Right atrium auricular region (tissue), 2 donors: ENCODE results near the gene PGM5. TPM values are rescaled to one million over a fixed set of nuclear protein-coding genes. Genes with fewer than 3 reads are reported as not detected.
A peak's percentile ranks its signal among the peaks of the same experiment; 100 is the strongest.
"Not testable (repeated sequence)": the region's sequence is repeated elsewhere in the genome, so short reads cannot be mapped to it uniquely, and the experiment has no call there.

ENCODE experiments used
- DNase-seq: peaks from one replicate; pipeline ENCODE4 v3.0.0-alpha.2; 2019; ENCODE audit warnings: low spot score
- H3K27ac ChIP-seq, 2 donors: fragments of 200-600 bp; sonication (generic); 1 replicate in 1 of 2; 2 replicates in 1 of 2; pipeline ENCODE4 v1.5.1; 2016 to 2019
- H3K27me3 ChIP-seq, 2 donors: fragments of 200-600 bp; sonication (generic); one replicate each; pipeline versions ENCODE4 v1.5.1 to v1.6.0; 2017 to 2019
- H3K36me3 ChIP-seq: fragments of 200-600 bp; sonication (generic); one replicate; pipeline ENCODE4 v1.5.1; 2016
- H3K4me1 ChIP-seq, 2 donors: fragments of 200-600 bp; sonication (generic); one replicate each; pipeline versions ENCODE4 v1.5.1 to v1.6.0; 2017 to 2019
- H3K4me3 ChIP-seq, 2 donors: fragments of 200-600 bp; sonication (generic); 1 replicate in 1 of 2; 2 replicates in 1 of 2; pipeline ENCODE4 v1.5.1; 2017 to 2019; ENCODE audit warnings: mild to moderate bottlenecking in 1 of 2, moderate library complexity in 1 of 2
- H3K9me3 ChIP-seq, 2 donors: fragments of 200-600 bp; sonication (generic); one replicate each; pipeline ENCODE4 v1.5.1; 2019
- total RNA-seq, 2 donors: library from RNA; depleted of rRNA; stranded (reverse); fragments of >200 nt; gene quantifications; one replicate each; pipeline ENCODE4 v1.1.0, GENCODE V29; 2016
- TF ChIP-seq, protein P1 (sequence below), 2 donors: fragments of 200-600 bp; sonication (generic); IDR thresholded peaks; one replicate each; pipeline ENCODE4 v1.5.1; 2019; ENCODE audit warnings: antibody characterized with exemption in 2 of 2

The PGM5 gene
- total RNA-seq, 2 donors from 2014 or later: 274 to 281 TPM

DNA sequence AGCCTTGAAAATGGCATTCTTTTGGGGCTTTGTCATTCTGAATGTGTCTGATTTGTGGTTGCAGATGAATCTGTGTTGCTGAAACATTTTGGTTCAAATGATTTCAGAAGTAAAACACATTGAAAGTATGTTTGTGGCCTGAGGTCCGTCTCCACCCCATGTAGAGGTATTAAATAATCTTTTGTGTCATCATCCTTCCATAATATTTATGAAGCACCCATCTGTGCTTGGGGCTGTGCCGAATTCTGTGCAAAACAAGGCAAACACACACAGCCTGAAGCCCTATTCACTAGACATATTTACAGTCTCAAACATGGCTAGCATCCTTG lies 40.6 kb downstream of the PGM5 start:
- H3K27me3 ChIP-seq, DNase-seq, H3K4me3 ChIP-seq, H3K4me1 ChIP-seq, H3K9me3 ChIP-seq: not testable (repeated sequence)
- Histone ChIP-seq H3K36me3 (peaks cover 23% of the 10 kb centered on the region), H3K27ac (peak overlapping the region in 1 of 2 donors; percentile 11)

DNA sequence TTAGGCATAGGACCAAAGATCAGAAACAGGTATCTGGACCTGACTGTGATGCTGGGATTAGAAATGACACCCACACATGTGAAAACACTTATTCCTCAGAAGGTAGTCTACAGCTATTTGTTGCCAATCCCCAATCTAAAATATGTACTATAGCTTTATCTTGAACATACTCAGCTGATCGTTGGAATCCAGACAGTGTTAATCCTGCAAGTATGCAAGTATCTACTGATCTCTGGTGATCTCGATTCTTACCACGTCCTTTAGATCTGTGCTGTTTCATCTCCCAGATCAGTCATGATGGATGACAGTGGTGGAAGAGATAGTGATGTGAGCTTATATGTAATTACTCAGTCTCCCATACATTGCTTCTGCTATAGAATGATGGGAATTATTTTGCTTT lies 41.4 kb downstream of the PGM5 start:
- not testable (repeated sequence) for H3K4me1 ChIP-seq, DNase-seq, H3K9me3 ChIP-seq, H3K4me3 ChIP-seq, H3K27me3 ChIP-seq, H3K27ac ChIP-seq
- H3K36me3 ChIP-seq: peaks cover 18% of the 10 kb centered on the region

DNA sequence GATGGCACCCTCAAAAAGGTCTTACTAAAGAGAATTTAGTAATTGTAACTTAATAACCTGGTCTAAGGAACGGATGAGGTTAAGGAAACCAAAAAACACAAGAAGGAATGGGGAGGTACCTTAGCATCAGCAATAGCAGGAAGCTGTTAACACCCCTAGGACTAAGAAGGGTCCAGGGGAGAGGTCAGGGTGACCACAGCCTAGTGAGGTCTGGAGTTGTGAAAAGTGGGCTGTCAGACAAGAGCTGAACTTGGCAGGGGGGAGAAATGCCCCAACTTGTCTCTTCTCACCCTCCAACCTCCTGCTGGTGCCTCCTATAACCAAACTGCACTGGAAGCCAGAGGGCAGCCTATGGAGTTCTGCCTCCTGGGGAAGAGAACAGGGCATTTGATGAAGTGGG lies 41.9 kb downstream of the PGM5 start:
- Histone ChIP-seq H3K36me3 (peaks cover 18% of the 10 kb centered on the region), H3K27ac (peak overlapping the region in 1 of 2 donors; percentile 51)
- not testable (repeated sequence) for H3K4me3 ChIP-seq, H3K9me3 ChIP-seq, DNase-seq, H3K4me1 ChIP-seq, H3K27me3 ChIP-seq

DNA sequence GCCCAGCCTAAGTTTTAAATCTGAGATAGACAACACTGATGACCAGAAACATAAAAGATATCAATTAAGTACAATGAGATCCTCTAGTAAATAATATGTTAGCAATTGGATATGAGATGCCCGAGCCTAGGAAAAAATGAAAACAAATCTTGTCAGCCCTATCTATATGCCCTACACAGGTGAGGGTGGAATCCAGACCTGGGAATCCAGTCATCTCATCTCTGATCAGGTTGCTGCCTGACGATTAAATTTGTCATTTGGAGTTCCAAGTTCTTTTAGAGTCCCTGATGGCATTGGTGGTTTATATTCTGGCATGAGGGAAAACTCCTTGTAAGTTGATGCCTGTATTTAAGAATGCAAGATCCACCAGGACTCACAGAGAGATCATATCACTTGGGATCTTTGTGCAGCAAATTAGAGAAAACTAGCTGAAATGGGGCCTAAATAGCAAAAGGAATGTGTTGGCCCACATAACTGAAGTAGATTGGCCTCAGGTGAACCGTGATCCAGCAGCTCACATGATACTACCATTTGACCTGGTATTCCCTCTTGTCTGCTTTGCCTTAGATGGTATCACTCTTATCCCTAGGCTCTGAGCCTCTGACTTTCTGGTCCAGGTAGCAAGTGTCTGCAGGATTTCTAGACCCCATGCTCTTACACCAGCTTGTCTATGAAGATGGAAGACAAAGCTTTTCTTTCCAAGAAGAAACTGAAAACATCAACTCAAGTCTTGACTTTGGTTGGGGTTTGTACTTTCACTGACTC lies 48.2 kb downstream of the PGM5 start:
- H3K4me1 ChIP-seq, H3K4me3 ChIP-seq, H3K9me3 ChIP-seq, DNase-seq, H3K27me3 ChIP-seq: not testable (repeated sequence)
- Histone ChIP-seq H3K36me3 (peaks cover 19% of the 10 kb centered on the region), H3K27ac (peak overlapping the region in 1 of 2 donors; percentile 51)

DNA sequence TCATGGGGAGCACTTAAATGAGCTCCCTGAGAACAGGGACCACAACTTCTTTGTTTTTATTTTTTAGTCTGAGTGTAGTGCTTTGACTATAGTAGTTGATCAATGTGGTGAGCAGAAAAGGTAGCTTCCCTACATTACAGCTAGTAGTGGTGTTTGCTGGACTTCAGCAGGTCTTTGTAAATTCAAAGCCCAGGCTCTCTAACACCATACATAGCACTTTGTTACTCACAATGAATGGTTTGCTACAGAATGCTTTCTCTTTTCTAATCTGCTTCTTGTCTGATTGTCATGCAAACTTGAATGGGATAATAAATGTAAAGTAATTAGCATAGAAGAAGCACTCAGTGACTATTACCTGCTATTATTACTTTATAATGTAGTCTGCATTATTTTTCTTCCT lies 55.5 kb downstream of the PGM5 start:
- not testable (repeated sequence) for DNase-seq, H3K9me3 ChIP-seq, H3K4me3 ChIP-seq, H3K36me3 ChIP-seq, H3K27me3 ChIP-seq
- peak overlapping the region in 1 of 2 donors; percentile 40 for H3K27ac ChIP-seq
- H3K4me1 ChIP-seq: peaks cover 0 to 17% of the 10 kb centered on the region in 2 donors

DNA sequence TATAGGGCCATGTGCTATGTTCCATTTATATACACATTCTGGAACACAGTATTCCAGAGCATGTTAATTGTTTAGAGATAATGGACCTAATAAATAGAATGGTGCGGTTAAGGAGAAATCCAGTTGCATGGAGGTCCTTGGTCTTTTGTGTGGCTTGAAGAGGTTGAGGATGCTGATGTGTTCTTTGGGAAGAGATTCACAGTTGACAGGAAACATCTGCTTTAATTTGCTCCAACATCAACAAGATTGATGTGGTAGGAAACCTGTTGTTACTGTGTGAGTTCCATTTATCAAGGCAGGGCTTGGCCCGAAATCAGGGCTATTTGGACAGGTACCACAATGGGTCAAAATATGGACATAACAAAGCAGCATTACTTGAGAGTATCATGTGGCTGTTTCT lies 56.3 kb downstream of the PGM5 start:
- Histone ChIP-seq H3K27ac (peak overlapping the region in 1 of 2 donors; percentile 35), H3K4me1 (peaks cover 0 to 26% of the 10 kb centered on the region in 2 donors)
- not testable (repeated sequence) for H3K9me3 ChIP-seq, H3K27me3 ChIP-seq, H3K4me3 ChIP-seq, H3K36me3 ChIP-seq, DNase-seq

DNA sequence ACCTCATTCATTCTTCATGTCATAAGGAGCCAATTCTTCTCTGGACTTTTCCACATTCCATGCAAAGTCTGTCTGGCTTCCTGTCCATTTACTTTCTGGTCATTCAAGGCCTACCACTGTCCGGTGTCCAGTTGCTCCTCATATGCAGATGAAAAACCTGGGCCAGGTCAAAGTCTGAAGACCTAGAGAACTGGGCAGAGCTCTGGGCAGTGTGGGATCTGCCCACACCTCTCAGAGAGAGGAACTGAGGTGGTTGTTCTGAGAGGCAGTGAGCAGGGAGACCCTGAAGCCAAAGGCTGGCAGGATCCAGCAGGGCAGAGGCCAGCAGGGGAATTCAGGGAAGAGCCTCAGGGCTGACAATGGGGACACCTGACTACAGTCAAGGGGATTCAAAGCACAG lies 58.7 kb downstream of the PGM5 start:
- H3K36me3 ChIP-seq, H3K4me3 ChIP-seq, DNase-seq, H3K27ac ChIP-seq, H3K9me3 ChIP-seq, H3K27me3 ChIP-seq: not testable (repeated sequence)
- H3K4me1 ChIP-seq: peaks cover 0 to 45% of the 10 kb centered on the region in 2 donors

DNA sequence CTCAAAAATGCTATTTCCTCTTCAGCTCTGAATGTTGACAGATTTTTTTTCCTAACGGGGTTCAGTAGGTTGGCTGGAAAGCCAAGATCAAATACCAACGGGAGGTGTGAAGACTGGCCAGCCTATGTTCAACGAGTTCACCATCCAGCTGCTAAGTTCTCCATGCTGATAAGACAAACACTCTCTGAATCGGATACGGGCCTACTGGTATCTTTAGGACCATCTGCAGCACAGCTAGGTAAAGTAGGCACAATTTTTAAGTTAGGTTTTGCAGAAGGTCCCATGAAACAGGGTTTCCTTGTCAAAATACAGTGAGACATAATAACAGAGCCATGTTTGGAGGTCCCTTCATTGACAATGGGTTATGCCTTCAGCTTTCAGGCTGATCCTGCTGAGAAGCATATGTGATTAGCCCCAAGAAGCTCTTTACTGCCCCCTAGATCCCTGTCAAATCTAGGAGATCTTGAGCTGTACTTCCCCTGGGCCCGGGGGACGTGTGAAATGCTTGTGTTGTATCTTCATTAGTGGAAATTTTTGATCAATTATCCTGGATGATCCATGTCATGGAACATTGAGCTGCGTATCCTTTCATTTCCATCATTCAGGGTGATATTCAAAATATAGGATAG lies 60.6 kb downstream of the PGM5 start:
- Histone ChIP-seq H3K4me3 (no peak overlapping the region), H3K36me3 (no peaks in the 10 kb centered on the region), H3K27me3 (no peaks in the 10 kb centered on the region), H3K4me1 (peaks cover 0 to 53% of the 10 kb centered on the region in 2 donors), H3K9me3 (no peaks in the 10 kb centered on the region), H3K27ac (peak overlapping the region; percentile 76 to 81)
- no peak for DNase-seq
- TF ChIP-seq, protein P1, sequence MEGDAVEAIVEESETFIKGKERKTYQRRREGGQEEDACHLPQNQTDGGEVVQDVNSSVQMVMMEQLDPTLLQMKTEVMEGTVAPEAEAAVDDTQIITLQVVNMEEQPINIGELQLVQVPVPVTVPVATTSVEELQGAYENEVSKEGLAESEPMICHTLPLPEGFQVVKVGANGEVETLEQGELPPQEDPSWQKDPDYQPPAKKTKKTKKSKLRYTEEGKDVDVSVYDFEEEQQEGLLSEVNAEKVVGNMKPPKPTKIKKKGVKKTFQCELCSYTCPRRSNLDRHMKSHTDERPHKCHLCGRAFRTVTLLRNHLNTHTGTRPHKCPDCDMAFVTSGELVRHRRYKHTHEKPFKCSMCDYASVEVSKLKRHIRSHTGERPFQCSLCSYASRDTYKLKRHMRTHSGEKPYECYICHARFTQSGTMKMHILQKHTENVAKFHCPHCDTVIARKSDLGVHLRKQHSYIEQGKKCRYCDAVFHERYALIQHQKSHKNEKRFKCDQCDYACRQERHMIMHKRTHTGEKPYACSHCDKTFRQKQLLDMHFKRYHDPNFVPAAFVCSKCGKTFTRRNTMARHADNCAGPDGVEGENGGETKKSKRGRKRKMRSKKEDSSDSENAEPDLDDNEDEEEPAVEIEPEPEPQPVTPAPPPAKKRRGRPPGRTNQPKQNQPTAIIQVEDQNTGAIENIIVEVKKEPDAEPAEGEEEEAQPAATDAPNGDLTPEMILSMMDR (IDR thresholded peaks at IDR 0.05): peak in 1 of 2 donors; percentile 36

DNA sequence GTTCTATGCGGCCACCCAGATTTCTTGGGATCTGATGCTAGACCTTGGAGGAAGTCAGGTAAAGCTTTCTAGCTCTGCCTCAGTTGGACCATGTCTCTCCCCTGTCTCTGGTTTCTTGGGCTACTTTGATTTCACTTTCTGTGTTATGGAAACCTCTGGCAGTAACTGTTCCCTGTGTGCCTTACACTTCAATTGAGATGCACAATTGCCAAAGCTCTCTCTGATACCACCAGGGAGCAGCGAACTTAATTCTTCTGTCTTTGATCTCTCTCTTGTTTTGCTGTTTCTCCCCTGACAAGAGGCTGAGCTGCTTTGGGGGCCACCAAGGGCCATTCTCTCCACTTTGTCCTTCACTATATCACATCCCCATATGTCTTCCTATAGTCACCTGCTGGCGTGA lies 61.4 kb downstream of the PGM5 start:
- Histone ChIP-seq H3K4me3 (no peak overlapping the region), H3K36me3 (no peaks in the 10 kb centered on the region), H3K27ac (peak overlapping the region; percentile 76 to 81), H3K9me3 (no peaks in the 10 kb centered on the region), H3K4me1 (peaks cover 0 to 46% of the 10 kb centered on the region in 2 donors), H3K27me3 (no peaks in the 10 kb centered on the region)
- no peak for DNase-seq
- TF ChIP-seq, protein P1 (IDR thresholded peaks at IDR 0.05): no peak
